PC-3 (cell line): ENCODE measurements around the gene IFNG. TPM values are rescaled to one million over a fixed set of nuclear protein-coding genes. Genes with fewer than 3 reads are reported as not detected.

Source experiments
- ATAC-seq: fragments of 200-7000 bp; cut with Tn5 transposase; 2 replicates; pipeline ENCODE4 v1.9.1; 2020; ENCODE audit warnings: mild to moderate bottlenecking, moderate library complexity
- BruUV-seq: library from RNA; stranded (reverse); fragments of 400-500 nt; replicated peaks from 2 replicates; lab custom pipeline; 2021; lab: Mats Ljungman, UMichigan
- CTCF ChIA-PET: fragments of 300-600 bp; sonication (Branson Sonifier 250); formaldehyde crosslinking; loops from one replicate; lab custom pipeline; 2022; ENCODE audit warnings: antibody characterized with exemption; lab: Charles Lee
- POLR2A ChIA-PET: fragments of 300-600 bp; sonication (Branson Sonifier 250); formaldehyde crosslinking; loops from one replicate; lab custom pipeline; 2022; ENCODE audit warnings: antibody characterized with exemption; ENCODE audit not compliant: unreplicated experiment; lab: Charles Lee
- DNase-seq: peaks from one replicate; pipeline ENCODE4 v3.0.0-alpha.2; 2015
- H2AFZ ChIP-seq: fragments of 300-600 bp; sonication (generic); 2 replicates; pipeline ENCODE4 v1.6.0; 2016; ENCODE audit warnings: antibody characterized with exemption, low read length
- H3F3A ChIP-seq: fragments of 300-600 bp; sonication (generic); one replicate; pipeline ENCODE4 v1.6.0; 2017; ENCODE audit warnings: antibody characterized with exemption, low read length, control low read depth, mild to moderate bottlenecking; ENCODE audit not compliant: unreplicated experiment
- H3K27ac ChIP-seq: fragments of 300-600 bp; sonication (generic); 2 replicates; pipeline ENCODE4 v1.5.1; 2016; ENCODE audit warnings: mild to moderate bottlenecking, low read length
- H3K27me3 ChIP-seq: fragments of 300-600 bp; sonication (generic); 2 replicates; pipeline ENCODE4 v1.6.1; 2016; ENCODE audit warnings: low read length, mixed read lengths
- H3K36me3 ChIP-seq: fragments of 300-600 bp; sonication (generic); 2 replicates; pipeline ENCODE4 v1.6.1; 2016; ENCODE audit warnings: low read depth, mixed run types, low read length, mixed read lengths
- H3K4me1 ChIP-seq: fragments of 300-600 bp; sonication (generic); 2 replicates; pipeline ENCODE4 v1.5.1; 2016; ENCODE audit warnings: low read length; ENCODE audit not compliant: insufficient read depth
- H3K4me2 ChIP-seq: fragments of 300-600 bp; sonication (generic); 2 replicates; pipeline ENCODE4 v1.6.0; 2016; ENCODE audit warnings: low read length
- H3K4me3 ChIP-seq: fragments of 300-600 bp; sonication (generic); 2 replicates; pipeline ENCODE4 v1.5.1; 2016; ENCODE audit warnings: mild to moderate bottlenecking, low read length, mixed read lengths
- H3K79me2 ChIP-seq: fragments of 300-600 bp; sonication (generic); 2 replicates; pipeline ENCODE4 v1.6.1; 2017; ENCODE audit warnings: low read length, mixed read lengths
- H3K9ac ChIP-seq: fragments of 300-600 bp; sonication (generic); 2 replicates; pipeline ENCODE4 v1.6.0; 2016; ENCODE audit warnings: mild to moderate bottlenecking, low read length
- H3K9me2 ChIP-seq: fragments of 300-600 bp; sonication (generic); replicated peaks from 2 replicates; pipeline ENCODE4 v1.6.1; 2016; ENCODE audit warnings: mixed run types, low read length, mixed read lengths
- H3K9me3 ChIP-seq: fragments of 300-600 bp; sonication (generic); 2 replicates; pipeline ENCODE4 v1.6.1; 2016; ENCODE audit warnings: low read length, mixed read lengths
- H4K20me1 ChIP-seq: fragments of 300-600 bp; sonication (generic); 2 replicates; pipeline ENCODE4 v1.6.1; 2016; ENCODE audit warnings: low read length, mixed read lengths
- EZH2 ChIP-seq: fragments of 300-600 bp; sonication (generic); IDR thresholded peaks from one replicate; pipeline ENCODE4 v1.6.1; 2017; ENCODE audit warnings: antibody characterized with exemption, mild to moderate bottlenecking, low read length; ENCODE audit not compliant: unreplicated experiment
- EZH2phosphoT487 ChIP-seq: fragments of 300-600 bp; sonication (generic); IDR thresholded peaks from 2 replicates; pipeline ENCODE4 v1.6.1; 2018; ENCODE audit warnings: mild to moderate bottlenecking, antibody characterized with exemption, low read length, borderline replicate concordance
- intact Hi-C: fragments of 100-400 bp; cut with micrococcal nuclease; formaldehyde crosslinking; loops from 2 replicates; pipeline ENCODE4 v1.9.0; 2023
- total RNA-seq: library from RNA; depleted of rRNA; stranded (reverse); fragments of >200 nt; gene quantifications from 2 replicates; pipeline ENCODE4 v1.2.3, GENCODE V29; 2014
- TF ChIP-seq, protein P1 (sequence below): fragments of 300-600 bp; sonication (generic); conservative IDR thresholded peaks from 2 replicates; pipeline ENCODE4 v1.5.1; 2017; ENCODE audit warnings: antibody characterized with exemption, low read depth, mild to moderate bottlenecking, low read length

Gene IFNG
- total RNA-seq, 1 experiment from 2014 or later = not detected

DNA sequence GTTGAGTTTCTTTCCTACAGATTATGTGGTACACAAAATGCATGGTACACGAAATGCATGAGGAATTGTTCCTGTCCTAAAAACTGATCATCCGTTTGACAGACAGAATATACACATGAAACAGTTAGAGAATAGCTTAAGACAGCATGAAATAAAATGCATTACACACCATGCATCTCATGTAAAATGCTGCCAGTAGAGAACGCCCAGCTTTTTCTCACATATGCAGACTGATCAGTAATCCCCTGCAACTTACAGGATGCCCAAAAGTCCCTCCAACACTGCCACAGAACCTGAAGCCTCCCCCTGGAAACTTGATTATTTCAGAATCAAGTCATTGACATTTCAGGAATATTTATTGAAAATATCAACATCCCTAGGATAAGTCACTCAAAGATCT lies 24.0 kb downstream of the IFNG start:
- no peak overlapping the region for H3K4me2 ChIP-seq
- no peaks in the 10 kb centered on the region for H3K79me2 ChIP-seq
- no peak overlapping the region for H3K27ac ChIP-seq
- H3K9me3 ChIP-seq = no peaks in the 10 kb centered on the region
- no peaks in the 10 kb centered on the region for H4K20me1 ChIP-seq
- H3K4me1 ChIP-seq = no peaks in the 10 kb centered on the region
- TF ChIP-seq EZH2phosphoT487 (no peak), EZH2 (no peak)
- TF ChIP-seq, protein P1, sequence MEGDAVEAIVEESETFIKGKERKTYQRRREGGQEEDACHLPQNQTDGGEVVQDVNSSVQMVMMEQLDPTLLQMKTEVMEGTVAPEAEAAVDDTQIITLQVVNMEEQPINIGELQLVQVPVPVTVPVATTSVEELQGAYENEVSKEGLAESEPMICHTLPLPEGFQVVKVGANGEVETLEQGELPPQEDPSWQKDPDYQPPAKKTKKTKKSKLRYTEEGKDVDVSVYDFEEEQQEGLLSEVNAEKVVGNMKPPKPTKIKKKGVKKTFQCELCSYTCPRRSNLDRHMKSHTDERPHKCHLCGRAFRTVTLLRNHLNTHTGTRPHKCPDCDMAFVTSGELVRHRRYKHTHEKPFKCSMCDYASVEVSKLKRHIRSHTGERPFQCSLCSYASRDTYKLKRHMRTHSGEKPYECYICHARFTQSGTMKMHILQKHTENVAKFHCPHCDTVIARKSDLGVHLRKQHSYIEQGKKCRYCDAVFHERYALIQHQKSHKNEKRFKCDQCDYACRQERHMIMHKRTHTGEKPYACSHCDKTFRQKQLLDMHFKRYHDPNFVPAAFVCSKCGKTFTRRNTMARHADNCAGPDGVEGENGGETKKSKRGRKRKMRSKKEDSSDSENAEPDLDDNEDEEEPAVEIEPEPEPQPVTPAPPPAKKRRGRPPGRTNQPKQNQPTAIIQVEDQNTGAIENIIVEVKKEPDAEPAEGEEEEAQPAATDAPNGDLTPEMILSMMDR = no peak
- H3K9me2 ChIP-seq = no peaks in the 10 kb centered on the region
- DNase-seq = no peak
- H3K9ac ChIP-seq = no peak overlapping the region
- ChIA-PET CTCF (no interaction called here), POLR2A (no interaction called here)
- no peaks in the 10 kb centered on the region for H3F3A ChIP-seq
- ATAC-seq = no peak
- peaks cover 47% of the 10 kb centered on the region; the same call in 1 of the 2 replicates for H3K27me3 ChIP-seq
- intact Hi-C loops = no loop called here
- no peak overlapping the region for H3K4me3 ChIP-seq
- no peaks in the 10 kb centered on the region for H3K36me3 ChIP-seq
- H2AFZ ChIP-seq = no peak overlapping the region
- no TSS peak for BruUV-seq

DNA sequence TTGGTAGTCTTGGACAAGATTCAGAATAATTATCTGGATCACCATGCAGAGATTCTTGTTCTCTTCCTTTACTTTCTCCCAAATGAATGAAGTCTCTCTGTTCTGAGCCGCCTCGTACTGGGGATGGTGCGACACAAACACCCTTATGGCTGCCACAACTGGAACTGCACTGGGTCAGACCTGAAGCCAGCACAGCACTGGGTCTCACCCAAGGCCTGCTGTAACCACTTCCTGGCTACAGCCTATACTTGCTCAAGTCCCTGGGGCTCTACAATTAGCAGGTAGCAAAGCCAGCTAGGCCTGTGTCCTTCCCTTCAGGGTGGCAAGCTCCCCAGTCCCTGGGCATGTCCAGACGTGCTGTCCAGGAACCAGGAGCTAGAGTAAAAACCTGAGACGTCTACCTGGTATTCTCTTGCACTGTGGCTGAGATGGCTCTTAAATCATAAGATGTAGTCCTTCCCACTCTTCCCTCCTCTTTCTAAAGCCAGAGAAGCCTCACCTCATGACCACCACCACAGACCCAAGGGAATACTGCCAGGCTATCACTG lies 27.6 kb downstream of the IFNG start:
- H3K9ac ChIP-seq = no peak overlapping the region
- no peak overlapping the region for H3K4me2 ChIP-seq
- POLR2A ChIA-PET = no interaction called here
- DNase-seq (no peak), ATAC-seq (no peak)
- H3K36me3 ChIP-seq = no peaks in the 10 kb centered on the region
- H3K27ac ChIP-seq = no peak overlapping the region
- no peaks in the 10 kb centered on the region for H4K20me1 ChIP-seq
- H3K4me3 ChIP-seq = no peak overlapping the region
- intact Hi-C loops = no loop called here
- H3K27me3 ChIP-seq = peaks cover 19% of the 10 kb centered on the region; the same call in 1 of the 2 replicates
- no peak for TF ChIP-seq EZH2phosphoT487
- H3F3A ChIP-seq = no peaks in the 10 kb centered on the region
- no peaks in the 10 kb centered on the region for H3K9me3 ChIP-seq
- no peaks in the 10 kb centered on the region for H3K4me1 ChIP-seq
- no peaks in the 10 kb centered on the region for H3K79me2 ChIP-seq
- BruUV-seq = no TSS peak
- CTCF ChIA-PET = no interaction called here
- H2AFZ ChIP-seq = no peak overlapping the region
- H3K9me2 ChIP-seq = no peaks in the 10 kb centered on the region

- no peaks in the 10 kb centered on the region for H3K9me2 ChIP-seq
- no peaks in the 10 kb centered on the region for H3F3A ChIP-seq
- no peaks in the 10 kb centered on the region for H3K79me2 ChIP-seq
- CTCF ChIA-PET = no interaction called here
- no peak for TF ChIP-seq EZH2phosphoT487
- TF ChIP-seq, protein P1 = no peak
- no peak for TF ChIP-seq EZH2
- no peak overlapping the region for H3K27ac ChIP-seq
- no peak overlapping the region for H3K9ac ChIP-seq
- no peak overlapping the region for H3K4me2 ChIP-seq
- H4K20me1 ChIP-seq = no peaks in the 10 kb centered on the region
- BruUV-seq = no TSS peak
- no peaks in the 10 kb centered on the region for H3K9me3 ChIP-seq
- H3K36me3 ChIP-seq = no peaks in the 10 kb centered on the region
- POLR2A ChIA-PET = no interaction called here
- DNase-seq (no peak), ATAC-seq (no peak)
- intact Hi-C loops = no loop called here
- H3K4me1 ChIP-seq = no peaks in the 10 kb centered on the region
- no peak overlapping the region for H3K4me3 ChIP-seq
- 0 out of 2 replicates have a peak, but pooled peaks cover 9% of the 10 kb centered on the region for H3K27me3 ChIP-seq
- no peak overlapping the region for H2AFZ ChIP-seq
Measured at GRCh38 chr12:68129979-68130378, 29.6 kb downstream of the IFNG start.
